Activated naive CD8-positive, alpha-beta T cell treated with anti-CD3 and anti-CD28 coated beads, Interleukin-2, amount 50 U/mL, for 16 hours (primary cell): ENCODE measurements around the gene RBFOX2.

Experiments used
- DNase-seq: peaks from one replicate; pipeline ENCODE4 v3.0.0-alpha.2; 2020; ENCODE audit warnings: low read depth, low spot score

RBFOX2 gene

GRCh38 chr22:35940166-35940565 is 88.5 kb downstream of the RBFOX2 start:
- DNase-seq = no peak

DNA sequence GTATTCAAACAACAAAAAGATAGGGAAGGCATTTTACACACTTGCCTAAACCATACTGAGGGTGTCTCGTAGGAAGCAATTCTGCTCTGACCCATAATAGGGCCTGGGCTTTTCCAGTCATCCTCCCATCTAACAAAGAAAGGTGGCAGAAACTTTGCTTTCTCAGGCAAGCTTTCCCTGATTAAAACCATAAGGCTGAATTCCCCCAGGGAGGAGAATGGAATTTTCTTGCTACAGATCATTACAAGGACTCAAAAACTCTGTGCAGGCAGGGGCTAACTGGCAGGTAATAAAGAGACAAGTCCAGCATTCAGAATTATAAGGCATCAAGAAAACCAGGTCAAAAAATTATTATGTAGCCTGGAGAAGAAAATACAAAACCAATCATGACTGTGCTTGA is 90.4 kb downstream of the RBFOX2 start:
- DNase-seq = no peak

GRCh38 chr22:35930933-35931332 is 97.7 kb downstream of the RBFOX2 start:
- DNase-seq = no peak

- DNase-seq = no peak
Measured at GRCh38 chr22:35928285-35928798, 100.3 kb downstream of the RBFOX2 start.

DNA sequence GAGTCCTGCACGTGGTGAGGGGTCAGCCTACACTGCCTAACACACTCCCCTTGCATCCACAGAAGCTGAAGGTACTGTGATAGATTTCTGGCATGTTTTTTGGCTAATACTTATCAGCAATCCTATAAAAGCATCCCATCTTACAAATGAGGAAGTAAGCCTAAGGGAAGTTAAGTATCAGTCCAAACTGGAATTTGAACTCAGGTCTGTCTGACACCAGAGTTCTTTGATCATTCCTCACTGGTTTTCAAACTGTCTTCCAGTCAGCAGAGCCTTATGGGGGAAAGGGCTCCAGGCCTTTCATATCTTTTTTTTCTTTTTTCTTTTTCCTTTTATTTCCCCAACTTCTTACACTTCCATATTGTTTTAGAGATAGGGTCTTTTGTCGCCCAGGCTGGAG is 105.6 kb downstream of the RBFOX2 start:
- DNase-seq = no peak

GRCh38 chr22:35921777-35922176 is 106.8 kb downstream of the RBFOX2 start:
- no peak for DNase-seq

DNA sequence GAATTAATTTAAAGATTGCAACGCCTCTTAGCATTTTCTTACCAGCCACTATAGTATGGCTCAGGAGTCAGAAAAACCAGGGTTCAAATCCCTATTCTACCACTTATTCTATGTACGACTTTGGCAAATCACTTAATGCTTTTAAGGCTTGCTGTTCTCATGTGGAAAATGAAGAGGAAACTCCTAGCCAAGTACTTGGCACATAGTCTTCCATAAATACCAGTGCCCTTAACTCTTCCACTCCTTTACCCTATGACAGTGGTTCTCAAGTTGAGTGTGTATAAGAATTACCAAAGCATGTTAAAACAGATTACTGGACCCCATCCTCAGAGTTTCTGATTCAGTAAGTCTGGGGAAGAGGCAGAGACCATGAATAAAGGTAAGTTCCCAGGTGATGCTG is 107.6 kb downstream of the RBFOX2 start:
- no peak for DNase-seq

GRCh38 chr22:35919002-35919542 is 109.6 kb downstream of the RBFOX2 start:
- no peak for DNase-seq

GRCh38 chr22:35918456-35918855 is 110.2 kb downstream of the RBFOX2 start:
- no peak for DNase-seq

GRCh38 chr22:35917651-35918050 is 111.0 kb downstream of the RBFOX2 start:
- no peak for DNase-seq

DNA sequence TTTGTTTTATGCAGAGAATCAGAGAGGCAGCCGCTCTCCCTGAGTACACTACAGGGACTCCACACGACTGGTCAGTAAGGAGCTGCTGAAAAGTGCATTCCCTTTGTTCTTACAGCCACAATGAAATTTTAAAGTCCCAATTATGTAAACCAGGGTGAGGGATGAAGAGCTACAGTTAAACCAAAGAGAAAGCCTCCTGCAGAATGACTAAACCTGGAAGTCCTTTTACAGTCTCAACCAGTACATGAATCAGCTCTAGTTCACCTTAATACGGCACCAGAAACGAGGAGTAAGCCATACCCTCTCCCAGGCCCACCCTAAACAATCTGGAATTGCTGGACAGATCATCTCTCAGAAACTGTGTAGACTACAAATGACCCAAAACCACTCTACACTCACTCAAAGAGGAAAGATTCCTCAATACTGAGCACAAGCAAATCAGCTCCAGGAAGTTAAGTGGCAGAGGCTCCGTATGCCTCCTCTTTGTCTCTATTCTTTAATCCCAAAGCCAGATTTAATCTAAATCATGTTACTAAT is 113.1 kb downstream of the RBFOX2 start:
- DNase-seq = no peak

DNA sequence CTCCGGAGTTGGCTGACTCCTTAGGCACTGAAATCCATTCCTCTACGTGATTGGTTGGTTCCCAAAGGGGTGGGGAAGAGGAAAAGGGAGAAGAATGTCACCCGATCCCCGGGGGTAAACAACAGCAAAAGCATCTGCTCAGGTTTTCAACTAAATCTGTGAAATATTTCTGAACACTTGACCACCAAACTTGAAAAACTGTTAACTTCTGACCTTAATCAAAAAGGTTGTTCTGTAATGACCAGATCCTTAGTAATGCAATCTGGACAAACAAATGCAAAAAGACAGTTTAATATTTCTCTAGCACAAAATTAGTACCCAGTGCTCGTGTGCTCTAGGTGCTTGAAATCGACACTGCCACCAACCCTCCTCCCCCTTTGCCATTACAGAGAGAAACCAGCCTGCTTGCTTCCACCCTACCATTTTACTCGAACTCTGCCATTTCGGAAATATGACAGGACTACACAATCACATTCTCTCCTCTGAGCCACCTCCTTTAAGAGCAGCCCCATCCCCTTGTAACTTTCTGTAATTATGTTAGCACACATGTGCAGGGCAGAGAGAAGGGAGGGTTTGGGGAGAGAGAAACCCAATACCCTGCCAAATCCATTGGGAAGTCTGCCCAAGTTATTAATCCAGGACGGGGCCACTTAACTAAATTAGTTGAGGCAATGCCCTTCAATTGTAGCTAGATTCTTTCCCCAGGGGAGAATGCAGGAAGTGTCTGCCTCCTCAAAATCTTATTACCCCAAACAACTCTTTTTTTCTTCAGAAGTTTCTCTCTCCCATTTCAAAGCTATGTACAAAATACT is 113.8 kb downstream of the RBFOX2 start:
- DNase-seq = no peak

- DNase-seq = no peak
Measured at GRCh38 chr22:35914357-35914664, 114.3 kb downstream of the RBFOX2 start.

- no peak for DNase-seq
Measured at GRCh38 chr22:35913925-35914324, 114.7 kb downstream of the RBFOX2 start.

DNA sequence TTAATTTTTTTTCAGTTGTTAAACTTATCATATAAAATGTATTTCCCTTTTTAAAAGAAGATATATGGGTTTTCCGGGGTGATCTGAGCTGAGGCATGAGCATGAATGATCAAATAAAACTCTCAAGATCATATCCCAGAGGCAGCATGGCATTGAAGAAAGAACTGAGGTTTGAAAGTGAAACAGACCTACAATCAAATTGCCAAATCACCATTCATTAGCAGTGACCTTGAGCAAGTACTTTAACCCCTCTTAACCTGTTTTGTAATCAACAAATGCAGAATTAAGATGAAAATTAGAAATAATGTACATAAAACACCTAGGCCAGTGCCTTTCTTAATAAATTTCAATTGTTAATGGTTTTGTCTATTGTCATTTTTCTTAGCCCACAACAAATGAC is 116.0 kb downstream of the RBFOX2 start:
- DNase-seq = no peak

GRCh38 chr22:35911877-35912276 is 116.7 kb downstream of the RBFOX2 start:
- no peak for DNase-seq

DNA sequence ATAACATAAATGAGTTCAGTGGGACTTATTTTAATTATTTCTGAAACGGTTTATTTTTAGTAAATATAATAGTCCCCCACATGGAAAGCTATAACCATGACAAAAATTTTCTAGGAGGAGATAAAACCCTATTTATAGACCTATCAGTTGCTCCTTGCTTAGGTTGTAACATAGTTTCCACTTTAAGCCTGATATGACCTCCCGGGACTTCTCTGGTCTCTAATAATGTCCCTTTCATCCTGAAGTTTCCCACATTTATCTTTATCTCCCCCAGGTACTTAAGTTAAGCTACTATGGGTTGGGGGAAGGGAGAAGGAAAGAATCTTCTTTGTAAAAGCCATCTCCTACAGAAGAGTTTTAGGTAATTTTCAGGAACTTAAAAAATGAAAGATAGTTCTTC is 117.7 kb downstream of the RBFOX2 start:
- no peak for DNase-seq

GRCh38 chr22:35910003-35910769 is 118.4 kb downstream of the RBFOX2 start:
- no peak for DNase-seq

DNA sequence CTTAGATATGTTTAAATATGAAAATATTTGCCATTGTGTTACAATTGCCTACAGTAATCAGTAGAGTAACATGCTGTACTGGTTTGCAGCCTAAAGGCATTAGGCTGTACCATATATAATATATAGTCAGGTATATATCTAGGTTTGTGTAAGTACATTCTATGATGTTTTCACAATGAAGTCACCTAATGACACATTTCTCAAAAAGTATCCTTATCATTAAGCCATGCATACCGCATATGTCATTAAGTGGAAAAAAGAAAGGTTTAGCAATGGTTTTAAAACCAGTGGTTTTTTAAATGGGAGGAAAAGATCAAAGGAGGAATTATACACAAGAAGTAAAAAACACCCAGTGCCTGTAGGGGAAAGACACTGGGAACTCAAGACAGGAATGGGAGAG is 122.7 kb downstream of the RBFOX2 start:
- no peak for DNase-seq

DNA sequence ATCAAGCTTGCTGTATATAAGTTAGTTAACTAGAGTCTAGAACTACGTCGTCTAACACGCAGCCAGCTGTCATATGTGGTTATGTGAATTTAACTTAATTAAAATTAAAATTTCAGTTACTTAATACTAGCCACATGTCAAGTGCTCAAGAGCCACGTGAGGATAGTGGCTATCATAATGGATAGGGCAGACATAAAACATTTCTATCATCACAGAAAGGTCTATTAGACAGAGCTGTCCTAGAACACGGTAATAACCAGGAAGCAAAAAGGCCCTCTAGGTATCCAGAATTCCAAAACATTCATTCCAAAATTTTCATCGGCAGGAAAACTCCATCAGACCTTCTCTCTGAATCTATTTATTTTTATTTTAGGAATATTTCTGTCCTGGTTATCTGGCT is 123.9 kb downstream of the RBFOX2 start:
- no peak for DNase-seq

DNA sequence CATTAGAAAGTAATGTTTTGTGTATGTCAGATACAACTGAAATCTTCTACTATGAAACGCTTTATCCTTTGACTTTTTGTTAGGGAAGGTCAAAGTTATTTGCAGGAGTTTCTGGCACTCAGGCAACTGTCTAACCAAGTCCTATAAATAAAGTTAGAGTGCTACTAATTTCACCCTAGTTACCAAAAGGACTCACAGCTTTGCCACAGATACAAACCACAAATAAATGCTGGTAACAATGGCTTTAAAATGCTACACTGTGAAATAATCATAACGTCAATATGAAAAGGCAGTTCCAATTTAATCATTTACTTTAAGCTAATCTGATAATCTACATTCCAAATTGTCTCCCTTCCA is 124.3 kb downstream of the RBFOX2 start:
- DNase-seq = no peak

- no peak for DNase-seq
Measured at GRCh38 chr22:35903571-35904335, 124.9 kb downstream of the RBFOX2 start.
